K562 (cell line): ENCODE measurements around the gene FAM117A. TPM values are rescaled to one million over a fixed set of nuclear protein-coding genes. Genes with fewer than 3 reads are reported as not detected.

Experiments
- ATAC-seq: fragments of 200-7000 bp; cut with Tn5 transposase; 3 replicates; pipeline ENCODE4 v1.9.1; 2020; ENCODE audit warnings: moderate library complexity
- BruUV-seq: library from RNA; stranded (reverse); fragments of 400-500 nt; replicated peaks from 2 replicates; lab custom pipeline; 2021; lab: Mats Ljungman, UMichigan
- CTCF ChIA-PET: fragments of 300-600 bp; formaldehyde crosslinking; extraction: SDS; loops from one replicate; lab custom pipeline; 2021; ENCODE audit warnings: low intra/inter-chr PET ratio; lab: Yijun Ruan, JAX
- POLR2A ChIA-PET: fragments of 300-600, 350-650 bp; sonication (Branson Sonifier 250); formaldehyde crosslinking; extraction: SDS; loops from one replicate; lab custom pipeline; 2021; ENCODE audit warnings: antibody characterized with exemption, inconsistent platforms; lab: Yijun Ruan, JAX
- DNase-seq, 4 experiments: peaks; one replicate each; pipeline versions ENCODE4 v3.0.0 to v3.0.0-alpha.2; 2011 to 2018; ENCODE audit warnings: low spot score in 3 of 4, mixed read lengths in 3 of 4; ENCODE audit errors: extremely low read depth in 1 of 4
- FAIRE-seq: peaks from 2 replicates; lab custom pipeline; 2011; peaks lifted over from hg19 to GRCh38; lab: Jason Lieb, UNC
- H2AFZ ChIP-seq: 2 replicates; pipeline ENCODE4 v1.6.0; 2011; ENCODE audit warnings: low read depth, low read length, control low read depth, inconsistent platforms
- H3K27ac ChIP-seq: fragments of 200-600 bp; 3 replicates; pipeline ENCODE4 v1.8.0; 2011; ENCODE audit warnings: low read depth, mild to moderate bottlenecking, control low read depth, inconsistent platforms, low read length, moderate library complexity, mixed read lengths; ENCODE audit errors: extremely low read depth
- H3K27me3 ChIP-seq, 2 experiments: fragments of 300-600 bp in 1 of 2; 2 replicates in 1 of 2; 3 replicates in 1 of 2; pipeline versions ENCODE4 v1.6.0 to v1.8.0; 2011; ENCODE audit warnings: inconsistent platforms in 2 of 2, low read length in 2 of 2, mild to moderate bottlenecking in 1 of 2, mixed read lengths in 1 of 2, moderate library complexity in 1 of 2; ENCODE audit not compliant: control insufficient read depth in 2 of 2, insufficient read depth in 2 of 2
- H3K36me3 ChIP-seq: fragments of 300-600 bp; 3 replicates; pipeline ENCODE4 v1.8.0; 2011; ENCODE audit warnings: mild to moderate bottlenecking, low read length, inconsistent platforms; ENCODE audit not compliant: control insufficient read depth, insufficient read depth
- H3K4me1 ChIP-seq, 2 experiments: fragments of 200-600 bp in 1 of 2; replicated peaks in 1 of 2; 2 replicates in 1 of 2; 3 replicates in 1 of 2; pipeline versions ENCODE4 v1.5.1 to v1.8.0; 2011; ENCODE audit warnings: inconsistent platforms in 2 of 2, low read length in 2 of 2, mild to moderate bottlenecking in 1 of 2, mixed read lengths in 1 of 2, moderate library complexity in 1 of 2; ENCODE audit not compliant: control insufficient read depth in 2 of 2, insufficient read depth in 2 of 2
- H3K4me2 ChIP-seq: 2 replicates; pipeline ENCODE4 v1.6.1; 2011; ENCODE audit warnings: low read length, control low read depth, inconsistent platforms, mixed read lengths; ENCODE audit not compliant: insufficient read depth
- H3K4me3 ChIP-seq: fragments of 200-600 bp; sonication (generic), shearing (Covaris generic); 2 replicates; pipeline ENCODE4 v1.5.1; 2016; ENCODE audit warnings: control low read depth, inconsistent platforms
- H3K79me2 ChIP-seq: fragments of 200-600 bp; 3 replicates; pipeline ENCODE4 v1.8.0; 2011; ENCODE audit warnings: low read length, inconsistent platforms; ENCODE audit not compliant: control insufficient read depth, insufficient read depth
- H3K9ac ChIP-seq, 2 experiments: 2 replicates each; pipeline versions ENCODE4 v1.6.0 to v1.6.1; 2011; ENCODE audit warnings: low read depth in 2 of 2, low read length in 2 of 2, control low read depth in 1 of 2, inconsistent platforms in 1 of 2, mild to moderate bottlenecking in 1 of 2, mixed read lengths in 1 of 2; ENCODE audit not compliant: insufficient read depth in 1 of 2
- H3K9me1 ChIP-seq: one replicate; pipeline ENCODE4 v1.6.0; 2011; ENCODE audit warnings: inconsistent platforms, mild to moderate bottlenecking, low read length, moderate library complexity; ENCODE audit not compliant: control insufficient read depth, insufficient read depth
- H3K9me3 ChIP-seq: replicated peaks from 2 replicates; pipeline ENCODE4 v1.5.1; 2011; ENCODE audit warnings: low read depth, low read length, inconsistent platforms; ENCODE audit not compliant: control insufficient read depth, insufficient read depth
- H4K20me1 ChIP-seq: replicated peaks from 2 replicates; pipeline ENCODE4 v1.6.1; 2011; ENCODE audit warnings: low read length, inconsistent platforms, mixed read lengths; ENCODE audit not compliant: control insufficient read depth, insufficient read depth
- CBX2 ChIP-seq: fragments of 200-600 bp; sonication (generic); IDR thresholded peaks from one replicate; pipeline ENCODE4 v1.6.1; 2012; ENCODE audit warnings: mild to moderate bottlenecking, low read length, inconsistent platforms; ENCODE audit not compliant: insufficient read depth, poor library complexity, severe bottlenecking
- CBX8 ChIP-seq: fragments of 200-600 bp; sonication (generic); IDR thresholded peaks from 2 replicates; pipeline ENCODE4 v1.6.1; 2012; ENCODE audit warnings: borderline replicate concordance, mixed run types, low read depth, mild to moderate bottlenecking, moderate library complexity, mixed read lengths, low read length, control low read depth, inconsistent platforms; ENCODE audit not compliant: poor library complexity, severe bottlenecking; ENCODE audit errors: extremely low read depth
- CTCF ChIP-seq, 3 experiments: IDR thresholded peaks in 2 of 3; conservative IDR thresholded peaks in 1 of 3; 2 replicates each; pipeline ENCODE4 v1.5.1; 2011 to 2012; ENCODE audit warnings: low read length in 3 of 3, mild to moderate bottlenecking in 3 of 3, control low read depth in 2 of 3, improper control_type of control experiment in 1 of 3, inconsistent platforms in 1 of 3, low read depth in 1 of 3, mixed read lengths in 1 of 3, moderate library complexity in 1 of 3; ENCODE audit not compliant: insufficient read depth in 2 of 3
- EP400 ChIP-seq: fragments of 450-650 bp; IDR thresholded peaks from 2 replicates; pipeline ENCODE4 v1.6.1; 2017; ENCODE audit warnings: antibody characterized with exemption, mild to moderate bottlenecking, moderate library complexity
- NRF1 ChIP-seq, 2 experiments: fragments of 450-650 bp; IDR thresholded peaks in 1 of 2; conservative IDR thresholded peaks in 1 of 2; 2 replicates each; pipeline ENCODE4 v1.6.1; 2014; ENCODE audit warnings: mild to moderate bottlenecking in 2 of 2
- SMC3 ChIP-seq: conservative IDR thresholded peaks from 2 replicates; pipeline ENCODE4 v1.6.1; 2011; ENCODE audit warnings: low read depth, low read length, improper control_type of control experiment; ENCODE audit not compliant: insufficient read depth
- TCF3 ChIP-seq: sonication (generic); formaldehyde crosslinking; IDR thresholded peaks from 2 replicates; pipeline ENCODE4 v1.4.0; 2020; ENCODE audit warnings: mild to moderate bottlenecking, missing genetic modification reagents
- WGBS: fragments of 100-300 bp; shearing (Covaris generic); methylation state at CpG from one replicate; pipeline ENCODE4 v1.1.6; 2016; ENCODE audit warnings: low coverage, mixed read lengths; ENCODE audit not compliant: insufficient coverage; ENCODE audit errors: missing lambda C conversion rate; 5-methylcytosine and 5-hydroxymethylcytosine counted together
- in situ Hi-C: fragments of 300-500 bp; cut with MboI; formaldehyde crosslinking; loops from 4 replicates; pipeline ENCODE4 v1.15.0; 2018; ENCODE audit warnings: inconsistent platforms, mixed read lengths
- intact Hi-C: fragments of 100-400 bp; cut with micrococcal nuclease; formaldehyde crosslinking; loops from 2 replicates; pipeline ENCODE4 v1.14.2; 2022
- polyA plus RNA-seq, 8 experiments: library from polyadenylated mRNA; depleted of rRNA in 4 of 8; stranded (reverse) in 5 of 8; unstranded in 3 of 8; fragments of >200 nt; fragmentation: Nextera tagmentation in 2 of 8; fragmentation: Illumina TruSeq in 1 of 8; extraction: Ambion mirVana in 2 of 8; extraction: Trizol in 1 of 8; gene quantifications; 2 replicates each; pipeline versions ENCODE4 v1.2.1 to v1.2.3, GENCODE V29; 2011 to 2014; ENCODE audit warnings: inconsistent platforms in 1 of 8, missing spikeins in 1 of 8
- total RNA-seq, 7 experiments: library from RNA; depleted of rRNA in 6 of 7; stranded (reverse); fragments of >200 nt in 6 of 7; fragmentation: Illumina TruSeq in 2 of 7; extraction: Trizol in 2 of 7; gene quantifications; 2 replicates each; pipeline versions ENCODE4 v1.2.1 to v1.2.3, GENCODE V29; 2011 to 2021; ENCODE audit warnings: low replicate concordance in 1 of 7
- TF ChIP-seq, protein P1 (sequence below): fragments of 200-400 bp; formaldehyde crosslinking; IDR thresholded peaks from 2 replicates; pipeline ENCODE4 v1.6.1; 2017; ENCODE audit warnings: mild to moderate bottlenecking, low read depth, low read length, moderate library complexity

Gene FAM117A
- total and polyA plus RNA-seq, 9 of the 15 experiments (the other 6 are each of a cell fraction or from before 2014, with no cell fraction given), result 3.1 to 79.7 (median 36.6) TPM

DNA sequence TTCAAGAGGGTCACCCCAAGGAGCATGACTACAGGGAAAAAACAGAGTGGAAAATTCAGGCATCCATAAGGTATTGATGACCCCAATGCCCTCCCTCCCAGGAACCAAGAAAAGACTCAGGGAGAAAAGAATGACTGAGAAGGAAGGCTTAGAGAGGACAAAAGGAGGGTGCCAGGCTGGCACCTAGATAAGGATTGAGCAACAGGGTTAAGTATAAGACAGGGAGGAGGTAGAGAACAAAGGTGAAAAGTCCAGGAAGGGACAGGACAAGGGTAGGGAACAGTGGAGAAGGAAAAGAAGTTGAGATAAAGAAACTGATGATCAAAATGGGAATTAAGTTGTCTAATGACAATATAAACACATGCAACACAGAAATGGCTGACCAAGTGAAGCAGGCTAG lies 58.7 kb downstream of the FAM117A start:
- Histone ChIP-seq H3K4me2 (no peak overlapping the region), H4K20me1 (no peaks in the 10 kb centered on the region), H3K27ac (no peak overlapping the region), H2AFZ (no peak overlapping the region), H3K4me3 (no peak overlapping the region), H3K4me1 (peaks cover 6 to 18% of the 10 kb centered on the region in 2 experiments; a peak in 4 of 5 replicates), H3K9me3 (no peaks in the 10 kb centered on the region), H3K9me1 (no peaks in the 10 kb centered on the region), H3K79me2 (peaks cover 17% of the 10 kb centered on the region), H3K36me3 (peaks cover 68% of the 10 kb centered on the region), H3K27me3 (no peaks in the 10 kb centered on the region), H3K9ac (no peak overlapping the region)
- intact Hi-C loops, result loop anchor here (5.0 kb wide), 1 partner anchor 147 kb away; no protein-coding TSS in a partner anchor
- CTCF ChIA-PET, result interaction anchor here (1.4 kb wide), 1 partner anchor 135 kb away, joined by 3 read pairs; no protein-coding TSS in a partner anchor
- ATAC-seq (no peak), DNase-seq (no peak), FAIRE-seq (no peak)
- in situ Hi-C loops, result loop anchor here (5.0 kb wide), 3 partner anchors 82 to 297 kb away; partner anchors contain the start of genes KAT7 and TAC4
- no peak for TF ChIP-seq NRF1 (conservative IDR thresholded peaks at IDR 0.05 in 1 of 2, IDR thresholded peaks at IDR 0.05 in 1 of 2)
- POLR2A ChIA-PET, result interaction anchor here (1.3 kb wide), 1 partner anchor 16 kb away, joined by 6 read pairs; no protein-coding TSS in a partner anchor
- BruUV-seq, result no TSS peak

DNA sequence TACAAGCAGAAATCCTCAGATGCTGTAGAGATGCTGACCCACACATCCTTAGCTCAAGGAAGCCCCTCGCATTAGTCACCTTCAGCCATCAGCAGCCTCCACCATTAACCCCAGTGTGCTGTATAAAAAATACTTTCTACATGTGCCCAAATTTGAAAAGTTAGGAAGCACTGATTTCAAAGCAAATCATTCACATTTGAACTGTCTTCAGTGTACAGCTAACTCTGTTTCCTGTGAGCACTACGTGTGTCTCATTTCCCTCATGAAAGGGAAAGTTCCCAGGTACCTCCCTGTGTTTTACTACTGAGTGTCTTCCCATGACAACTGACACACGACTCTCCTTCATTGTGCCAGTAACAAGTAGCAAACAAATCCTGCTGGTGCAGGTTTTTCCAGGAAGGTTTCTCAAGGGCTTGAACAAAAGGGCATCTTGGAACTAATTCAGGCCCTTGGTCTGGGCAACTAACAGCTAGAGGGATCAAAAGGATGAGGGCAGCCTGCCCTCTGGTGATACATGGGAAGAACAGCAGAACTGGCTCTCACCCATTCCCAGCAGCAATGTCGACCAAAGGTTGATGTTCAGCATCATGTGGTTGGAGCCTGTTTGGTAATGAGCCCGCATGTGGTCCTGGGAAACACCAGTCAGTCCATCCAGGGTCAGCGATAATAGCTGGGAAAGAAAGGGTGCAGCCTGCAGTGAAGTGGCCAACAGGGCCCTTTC lies 60.2 kb downstream of the FAM117A start:
- Histone ChIP-seq H3K4me3 (no peak overlapping the region), H3K36me3 (peaks cover 60% of the 10 kb centered on the region), H3K27ac (no peak overlapping the region), H3K9ac (no peak overlapping the region), H3K4me2 (no peak overlapping the region), H3K9me1 (no peaks in the 10 kb centered on the region), H4K20me1 (no peaks in the 10 kb centered on the region), H3K9me3 (no peaks in the 10 kb centered on the region), H3K27me3 (no peaks in the 10 kb centered on the region), H2AFZ (no peak overlapping the region), H3K4me1 (peaks cover 2 to 9% of the 10 kb centered on the region in 2 experiments; a peak in 4 of 5 replicates), H3K79me2 (peaks cover 17% of the 10 kb centered on the region)
- FAIRE-seq, result peak; percentile 70
- in situ Hi-C loops (no loop called here), intact Hi-C loops (no loop called here)
- BruUV-seq, result no TSS peak
- ChIA-PET CTCF (interaction anchor here (0.5 to 2.8 kb wide), 6 partner anchors 128 to 1024 kb away, joined by 3 to 20 read pairs (median 7); partner anchors contain the start of gene NXPH3), POLR2A (interaction anchor here (0.6 to 1.4 kb wide), 3 partner anchors 57 to 131 kb away, joined by 3 to 4 read pairs (median 3); partner anchors contain the start of gene KAT7)
- DNase-seq, result peak in 2 of 4 experiments; percentile 24 to 48
- no peak for ATAC-seq
- 63% methylated on average over 6 of the region's 6 CpGs for WGBS
- TF ChIP-seq CTCF (IDR thresholded peaks at IDR 0.05 in 2 of 3, conservative IDR thresholded peaks at IDR 0.05 in 1 of 3; ENCODE audit: insufficient read depth in 2 of 3, low read depth in 1 of 3, low read length in 3 of 3) (peak; percentile 55 to 58 (median 57)), CBX2 (no peak), CBX8 (no peak), SMC3 (peak; percentile 38; the same call in 1 of the 2 replicates), EP400 (no peak), TCF3 (CRISPR knock-in tag) (no peak)
- TF ChIP-seq, protein P1, sequence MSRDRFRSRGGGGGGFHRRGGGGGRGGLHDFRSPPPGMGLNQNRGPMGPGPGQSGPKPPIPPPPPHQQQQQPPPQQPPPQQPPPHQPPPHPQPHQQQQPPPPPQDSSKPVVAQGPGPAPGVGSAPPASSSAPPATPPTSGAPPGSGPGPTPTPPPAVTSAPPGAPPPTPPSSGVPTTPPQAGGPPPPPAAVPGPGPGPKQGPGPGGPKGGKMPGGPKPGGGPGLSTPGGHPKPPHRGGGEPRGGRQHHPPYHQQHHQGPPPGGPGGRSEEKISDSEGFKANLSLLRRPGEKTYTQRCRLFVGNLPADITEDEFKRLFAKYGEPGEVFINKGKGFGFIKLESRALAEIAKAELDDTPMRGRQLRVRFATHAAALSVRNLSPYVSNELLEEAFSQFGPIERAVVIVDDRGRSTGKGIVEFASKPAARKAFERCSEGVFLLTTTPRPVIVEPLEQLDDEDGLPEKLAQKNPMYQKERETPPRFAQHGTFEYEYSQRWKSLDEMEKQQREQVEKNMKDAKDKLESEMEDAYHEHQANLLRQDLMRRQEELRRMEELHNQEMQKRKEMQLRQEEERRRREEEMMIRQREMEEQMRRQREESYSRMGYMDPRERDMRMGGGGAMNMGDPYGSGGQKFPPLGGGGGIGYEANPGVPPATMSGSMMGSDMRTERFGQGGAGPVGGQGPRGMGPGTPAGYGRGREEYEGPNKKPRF, result no peak
